ENCODE results near the gene ADAM8. TPM values are rescaled to one million over a fixed set of nuclear protein-coding genes. Genes with fewer than 3 reads are reported as not detected.

Gene ADAM8
- polyA plus RNA-seq, 1 donor = 3.3 TPM

Other genes with a start within 250 kb of the ADAM8 start
- gene ADGRA1, start 188.9 kb downstream of the ADAM8 start, polyA plus RNA-seq (ENCODE audit: insufficient read length) = 4.0 TPM
- gene KNDC1, start 116.6 kb downstream of the ADAM8 start, polyA plus RNA-seq (ENCODE audit: insufficient read length) = 10.7 TPM
- gene UTF1, start 46.7 kb downstream of the ADAM8 start, polyA plus RNA-seq (ENCODE audit: insufficient read length) = not detected
- 0.22 TPM for gene VENTX, start 39.0 kb downstream of the ADAM8 start, polyA plus RNA-seq (ENCODE audit: insufficient read length)
- gene TUBGCP2, start 32.0 kb upstream of the ADAM8 start, polyA plus RNA-seq (ENCODE audit: insufficient read length) = 50.3 TPM
- 40.7 TPM for gene ZNF511, start 32.0 kb upstream of the ADAM8 start, polyA plus RNA-seq (ENCODE audit: insufficient read length)
- gene CALY, start 60.0 kb upstream of the ADAM8 start, polyA plus RNA-seq (ENCODE audit: insufficient read length) = not detected
- gene PRAP1, start 70.5 kb upstream of the ADAM8 start, polyA plus RNA-seq (ENCODE audit: insufficient read length) = 0.22 TPM
- 5.4 TPM for gene FUOM, start 81.2 kb upstream of the ADAM8 start, polyA plus RNA-seq (ENCODE audit: insufficient read length)
- gene ECHS1, start 96.5 kb upstream of the ADAM8 start, polyA plus RNA-seq (ENCODE audit: insufficient read length) = 152 TPM
- gene PAOX, start 102.4 kb upstream of the ADAM8 start, polyA plus RNA-seq (ENCODE audit: insufficient read length) = 4.7 TPM
- 47.4 TPM for gene MTG1, start 117.3 kb upstream of the ADAM8 start, polyA plus RNA-seq (ENCODE audit: insufficient read length)
- 4.6 TPM for gene SPRN, start 147.8 kb upstream of the ADAM8 start, polyA plus RNA-seq (ENCODE audit: insufficient read length)
- gene SCART1, start 177.1 kb upstream of the ADAM8 start, polyA plus RNA-seq (ENCODE audit: insufficient read length) = 1.1 TPM

Data from hindlimb muscle (tissue), 1 donor.